KOPT-K1 (cell line): ENCODE data around the gene NR4A2.
"Not testable (repeated sequence)": the region's sequence is repeated elsewhere in the genome, so short reads cannot be mapped to it uniquely, and the experiment has no call there.

Source experiments
- H3K27ac ChIP-seq: fragments of 200-600 bp; sonication (generic); 2 replicates; pipeline ENCODE4 v1.5.1; 2016; ENCODE audit warnings: antibody characterized with exemption, mild to moderate bottlenecking, low read depth, low read length; ENCODE audit not compliant: poor library complexity, severe bottlenecking
- H3K36me3 ChIP-seq: fragments of 200-600 bp; sonication (generic); 2 replicates; pipeline ENCODE4 v1.5.1; 2017; ENCODE audit warnings: antibody characterized with exemption, mild to moderate bottlenecking, low read length, moderate library complexity; ENCODE audit not compliant: insufficient read depth
- H3K9me3 ChIP-seq: fragments of 200-600 bp; sonication (generic); 2 replicates; pipeline ENCODE4 v1.5.1; 2017; ENCODE audit warnings: antibody characterized with exemption, low read length, mild to moderate bottlenecking; ENCODE audit not compliant: insufficient read depth, poor library complexity, severe bottlenecking

Gene NR4A2

DNA sequence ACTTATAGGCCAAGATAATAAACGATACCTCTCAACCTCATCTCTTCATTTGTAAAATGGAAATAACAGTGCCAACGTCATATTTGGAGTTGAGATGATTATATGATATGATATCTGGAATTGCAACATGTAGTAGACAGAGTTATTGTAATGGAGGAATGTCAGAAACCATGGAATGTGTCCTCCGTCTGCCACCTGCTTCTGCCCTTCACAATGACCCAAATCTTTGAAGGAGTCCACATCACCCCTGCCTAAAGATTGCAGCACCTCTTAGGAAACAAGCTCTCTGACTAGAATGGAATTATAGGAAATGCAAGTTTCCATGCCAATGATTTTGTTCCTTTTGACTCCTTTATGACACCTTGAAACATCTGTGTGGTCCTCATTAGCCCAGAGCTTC, 14.9 kb downstream of the NR4A2 start:
- no peaks in the 10 kb centered on the region for H3K36me3 ChIP-seq
- no peak overlapping the region for H3K27ac ChIP-seq
- peaks cover 17% of the 10 kb centered on the region for H3K9me3 ChIP-seq

DNA sequence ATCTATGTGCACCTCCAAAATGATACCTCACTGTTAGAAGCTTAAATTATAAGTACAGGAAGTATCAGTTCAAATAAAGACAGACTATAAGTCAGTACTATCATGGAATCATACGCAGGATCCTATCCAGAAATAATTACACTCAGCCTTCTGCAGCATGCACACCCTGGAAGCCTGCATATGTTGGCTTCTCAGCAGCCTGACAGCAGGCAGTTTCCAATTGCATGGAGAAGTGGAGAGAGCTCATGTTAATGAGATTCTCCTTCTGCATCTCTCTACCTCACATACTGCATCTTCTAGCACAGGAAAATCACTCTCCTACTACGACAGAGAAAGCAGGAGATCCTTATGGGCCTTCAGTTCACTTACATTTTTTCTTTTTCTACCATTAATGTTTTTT, 20.5 kb downstream of the NR4A2 start:
- Histone ChIP-seq H3K27ac (no peak overlapping the region), H3K36me3 (no peaks in the 10 kb centered on the region), H3K9me3 (no peaks in the 10 kb centered on the region)

- Histone ChIP-seq H3K27ac (no peak overlapping the region), H3K36me3 (no peaks in the 10 kb centered on the region), H3K9me3 (no peaks in the 10 kb centered on the region)
These were observed 21.7 kb downstream of the NR4A2 start for GRCh38 chr2:156310773-156311172.

DNA sequence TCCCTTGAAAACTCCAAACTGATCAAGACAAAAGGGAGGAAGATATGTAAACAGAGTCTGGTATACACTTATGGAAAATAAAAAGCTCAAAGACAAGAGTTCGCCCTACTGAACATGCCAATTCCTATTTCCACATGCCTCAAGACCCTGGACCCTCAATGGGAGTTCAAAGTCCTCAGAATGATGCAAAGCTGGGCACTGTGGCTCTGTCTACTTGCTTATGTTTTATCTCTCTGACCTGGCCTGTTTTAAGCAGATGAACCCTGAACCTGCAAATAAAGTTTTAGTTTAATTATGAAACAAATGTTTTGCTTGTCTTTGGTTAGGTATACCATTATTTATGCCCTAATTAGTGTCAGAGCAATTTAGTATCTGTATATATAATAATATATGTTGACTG, 22.6 kb downstream of the NR4A2 start:
- no peaks in the 10 kb centered on the region for H3K9me3 ChIP-seq
- no peaks in the 10 kb centered on the region for H3K36me3 ChIP-seq

GRCh38 chr2:156309167-156309566, 23.4 kb downstream of the NR4A2 start:
- Histone ChIP-seq H3K27ac (no peak overlapping the region), H3K36me3 (no peaks in the 10 kb centered on the region), H3K9me3 (no peaks in the 10 kb centered on the region)

More for the DNA sequence above, 22.6 kb downstream of the NR4A2 start:
- no peak overlapping the region for H3K27ac ChIP-seq

DNA sequence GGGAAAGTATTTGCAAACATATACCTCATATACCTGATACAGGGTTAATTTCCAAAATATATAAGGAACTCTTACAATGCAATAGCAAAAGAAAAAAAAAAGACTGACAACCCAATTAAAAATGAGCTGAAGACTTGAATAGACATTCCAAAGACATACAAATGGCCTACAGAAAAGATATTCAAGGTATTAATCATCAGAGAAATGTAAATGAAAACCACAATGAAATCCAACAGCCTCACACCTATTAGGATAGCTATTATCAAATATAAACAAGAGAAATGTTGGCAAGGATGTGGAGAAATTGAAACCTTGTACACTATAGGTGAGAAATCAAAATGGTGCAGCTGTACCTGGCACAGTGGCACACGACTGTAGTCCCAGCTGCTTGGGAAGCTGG, 25.7 kb downstream of the NR4A2 start:
- H3K9me3 ChIP-seq: no peaks in the 10 kb centered on the region
- no peaks in the 10 kb centered on the region for H3K36me3 ChIP-seq
- no peak overlapping the region for H3K27ac ChIP-seq

- Histone ChIP-seq H3K9me3 (no peaks in the 10 kb centered on the region), H3K36me3 (no peaks in the 10 kb centered on the region), H3K27ac (no peak overlapping the region)
These were observed 27.4 kb downstream of the NR4A2 start for GRCh38 chr2:156305121-156305520.

DNA sequence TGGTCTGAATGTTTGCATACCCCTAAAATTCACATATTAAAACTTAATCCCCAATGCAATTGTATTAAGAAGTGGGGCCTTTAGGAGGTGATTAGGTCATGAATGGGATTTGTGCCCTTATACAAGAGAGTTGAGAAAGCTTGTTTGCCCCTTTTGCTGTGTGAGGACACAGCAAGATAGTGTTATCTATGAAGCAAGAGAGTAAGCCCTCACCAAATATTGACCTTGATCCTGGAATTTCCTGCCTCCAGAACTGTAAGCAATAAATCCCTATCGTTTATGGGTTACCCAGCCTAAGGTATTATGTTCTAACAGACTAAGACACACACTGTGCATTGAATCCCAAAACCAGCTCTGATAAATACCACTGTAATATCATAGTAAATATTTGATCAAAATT, 32.2 kb downstream of the NR4A2 start:
- Histone ChIP-seq H3K9me3 (no peaks in the 10 kb centered on the region), H3K27ac (no peak overlapping the region), H3K36me3 (no peaks in the 10 kb centered on the region)

- H3K27ac ChIP-seq: no peak overlapping the region
- H3K9me3 ChIP-seq: no peaks in the 10 kb centered on the region
- H3K36me3 ChIP-seq: no peaks in the 10 kb centered on the region
These were observed 37.5 kb downstream of the NR4A2 start for GRCh38 chr2:156294945-156295580.

- H3K36me3 ChIP-seq, H3K9me3 ChIP-seq, H3K27ac ChIP-seq: not testable (repeated sequence)
These were observed 39.1 kb downstream of the NR4A2 start for GRCh38 chr2:156293382-156293781.

- Histone ChIP-seq H3K36me3 (no peaks in the 10 kb centered on the region), H3K27ac (no peak overlapping the region)
These were observed 52.9 kb downstream of the NR4A2 start for GRCh38 chr2:156279446-156280150.

More at GRCh38 chr2:156279446-156280150, 52.9 kb downstream of the NR4A2 start:
- H3K9me3 ChIP-seq: no peaks in the 10 kb centered on the region
